Sigmoid colon (tissue), 7 donors: ENCODE data around the gene EMP1. TPM values are rescaled to one million over a fixed set of nuclear protein-coding genes. Genes with fewer than 3 reads are reported as not detected.

ENCODE experiments used
- DNase-seq: peaks from one replicate; pipeline ENCODE4 v3.0.0-alpha.2; 2019
- H3K27ac ChIP-seq, 4 donors: fragments of 200-600 bp; sonication (generic); one replicate each; pipeline ENCODE4 v1.5.1; 2016 to 2019; ENCODE audit warnings: mild to moderate bottlenecking in 1 of 4
- H3K27me3 ChIP-seq, 3 donors: fragments of 200-600 bp; sonication (generic); one replicate each; pipeline ENCODE4 v1.5.1; 2019; ENCODE audit warnings: mild to moderate bottlenecking in 1 of 3
- H3K36me3 ChIP-seq, 4 donors: fragments of 200-600 bp; sonication (generic); one replicate each; pipeline ENCODE4 v1.5.1; 2016 to 2019
- H3K4me1 ChIP-seq, 4 donors: fragments of 200-600 bp; sonication (generic); one replicate each; pipeline ENCODE4 v1.5.1; 2017 to 2019
- H3K4me3 ChIP-seq, 4 donors: fragments of 200-600 bp; sonication (generic); one replicate each; pipeline ENCODE4 v1.5.1; 2017 to 2019; ENCODE audit warnings: mild to moderate bottlenecking in 2 of 4, moderate library complexity in 1 of 4
- H3K9me3 ChIP-seq, 4 donors: fragments of 200-600 bp in 3 of 4; sonication (generic) in 3 of 4; one replicate each; pipeline versions ENCODE4 v1.5.1 to v1.6.1; 2013 to 2019
- EP300 ChIP-seq, 4 donors: sonication (generic); formaldehyde crosslinking; IDR thresholded peaks; one replicate each; pipeline ENCODE4 v1.6.1; 2017; ENCODE audit warnings: antibody characterized with exemption in 4 of 4
- POLR2A ChIP-seq, 2 donors: fragments of 450-650 bp; IDR thresholded peaks; one replicate each; pipeline ENCODE4 v1.6.1; 2016; ENCODE audit warnings: antibody characterized with exemption in 2 of 2, mild to moderate bottlenecking in 2 of 2, moderate library complexity in 2 of 2
- POLR2AphosphoS5 ChIP-seq, 4 donors: sonication (generic); formaldehyde crosslinking; IDR thresholded peaks; one replicate each; pipeline ENCODE4 v1.6.1; 2017; ENCODE audit warnings: antibody characterized with exemption in 4 of 4
- WGBS, 2 donors: extraction: QIAGEN DNeasy Blood & Tissue Kit; methylation state at CpG; one replicate each; pipeline ENCODE4 v1.1.7; 2013; 5-methylcytosine and 5-hydroxymethylcytosine counted together
- intact Hi-C: fragments of 100-400 bp; cut with DNase I; formaldehyde crosslinking; loops from one replicate; pipeline ENCODE4 v1.15.1; 2023
- polyA plus RNA-seq, 3 donors: library from polyadenylated mRNA; stranded (reverse); fragments of 200-250 nt; gene quantifications; one replicate each; pipeline ENCODE4 v1.2.3, GENCODE V29; 2013
- total RNA-seq, 4 donors: library from RNA; depleted of rRNA; stranded (reverse); fragments of >200 nt; gene quantifications; one replicate each; pipeline ENCODE4 v1.1.0, GENCODE V29; 2016
- TF ChIP-seq, protein P1 (sequence below), 4 experiments: fragments of 450-650 bp in 3 of 4; fragments of 200-600 bp in 1 of 4; IDR thresholded peaks; one replicate each; pipeline ENCODE4 v1.5.1; 2016 to 2019; ENCODE audit warnings: antibody characterized with exemption in 4 of 4, mild to moderate bottlenecking in 3 of 4, moderate library complexity in 2 of 4
- donor health status: healthy with polysubstance abuse.
- donor health status: Bipolar disorder and iron deficiency.
- donor health status: healthy.

Gene EMP1
- total and polyA plus RNA-seq, 7 donors, result 25.8 to 172 (median 85.5) TPM

DNA sequence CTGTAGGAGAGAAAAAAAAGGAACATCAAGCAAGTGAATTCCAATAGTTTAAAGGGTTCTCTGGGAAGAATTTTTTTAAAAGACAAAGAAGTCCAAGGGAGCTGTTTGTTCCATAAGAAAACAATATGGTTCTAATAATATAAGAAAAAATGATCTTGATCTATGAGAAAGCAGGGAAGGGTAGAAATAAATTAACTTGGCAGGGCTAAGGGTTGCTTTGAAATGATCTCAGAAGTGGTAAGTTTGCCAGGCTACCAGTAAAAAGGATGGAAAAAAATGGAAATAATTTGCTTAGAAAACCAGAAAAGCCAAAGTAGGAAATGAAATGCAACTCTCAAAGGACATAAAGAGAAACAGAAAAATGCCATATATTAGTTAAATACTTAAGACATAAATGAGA lies 41.7 kb upstream of the EMP1 start:
- no peak overlapping the region for H3K27ac ChIP-seq
- no peak overlapping the region for H3K4me3 ChIP-seq
- H3K4me1 ChIP-seq, result no peaks in the 10 kb centered on the region
- TF ChIP-seq, protein P1, sequence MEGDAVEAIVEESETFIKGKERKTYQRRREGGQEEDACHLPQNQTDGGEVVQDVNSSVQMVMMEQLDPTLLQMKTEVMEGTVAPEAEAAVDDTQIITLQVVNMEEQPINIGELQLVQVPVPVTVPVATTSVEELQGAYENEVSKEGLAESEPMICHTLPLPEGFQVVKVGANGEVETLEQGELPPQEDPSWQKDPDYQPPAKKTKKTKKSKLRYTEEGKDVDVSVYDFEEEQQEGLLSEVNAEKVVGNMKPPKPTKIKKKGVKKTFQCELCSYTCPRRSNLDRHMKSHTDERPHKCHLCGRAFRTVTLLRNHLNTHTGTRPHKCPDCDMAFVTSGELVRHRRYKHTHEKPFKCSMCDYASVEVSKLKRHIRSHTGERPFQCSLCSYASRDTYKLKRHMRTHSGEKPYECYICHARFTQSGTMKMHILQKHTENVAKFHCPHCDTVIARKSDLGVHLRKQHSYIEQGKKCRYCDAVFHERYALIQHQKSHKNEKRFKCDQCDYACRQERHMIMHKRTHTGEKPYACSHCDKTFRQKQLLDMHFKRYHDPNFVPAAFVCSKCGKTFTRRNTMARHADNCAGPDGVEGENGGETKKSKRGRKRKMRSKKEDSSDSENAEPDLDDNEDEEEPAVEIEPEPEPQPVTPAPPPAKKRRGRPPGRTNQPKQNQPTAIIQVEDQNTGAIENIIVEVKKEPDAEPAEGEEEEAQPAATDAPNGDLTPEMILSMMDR (IDR thresholded peaks at IDR 0.05), result no peak
- TF ChIP-seq POLR2AphosphoS5 (IDR thresholded peaks at IDR 0.05), result no peak
- no peak for TF ChIP-seq EP300 (IDR thresholded peaks at IDR 0.05)
- no peak for TF ChIP-seq POLR2A (IDR thresholded peaks at IDR 0.05)
- peaks cover 0 to 3% (median 1%) of the 10 kb centered on the region in 4 donors for H3K9me3 ChIP-seq
- no peaks in the 10 kb centered on the region for H3K27me3 ChIP-seq
- intact Hi-C loops, result no loop called here
- H3K36me3 ChIP-seq, result no peaks in the 10 kb centered on the region
- no peak for DNase-seq

DNA sequence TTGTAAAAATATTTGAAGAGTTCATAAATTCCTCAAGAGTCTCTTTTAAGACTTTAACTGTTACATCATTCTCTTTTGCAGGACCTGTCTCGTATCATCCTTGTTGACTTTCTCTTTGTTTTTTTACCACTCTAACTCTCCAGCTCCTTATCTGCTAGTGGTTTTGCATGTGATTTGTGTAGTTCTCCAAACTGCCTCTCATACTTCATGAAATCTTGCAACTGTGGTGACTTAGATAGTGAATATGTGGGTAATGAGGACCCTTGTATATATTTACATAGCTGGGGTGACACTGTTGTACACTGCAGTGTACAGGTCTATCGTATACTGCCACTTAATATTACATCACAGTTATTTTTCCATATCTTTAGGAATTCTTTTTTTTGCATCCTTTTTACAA lies 40.2 kb upstream of the EMP1 start:
- no peaks in the 10 kb centered on the region for H3K36me3 ChIP-seq
- H3K9me3 ChIP-seq, result peaks cover 0 to 3% (median 1%) of the 10 kb centered on the region in 4 donors
- H3K4me1 ChIP-seq, result no peaks in the 10 kb centered on the region
- DNase-seq, result no peak
- TF ChIP-seq, protein P1 (IDR thresholded peaks at IDR 0.05), result no peak
- TF ChIP-seq EP300 (IDR thresholded peaks at IDR 0.05) (no peak), POLR2A (IDR thresholded peaks at IDR 0.05) (no peak), POLR2AphosphoS5 (IDR thresholded peaks at IDR 0.05) (no peak)
- intact Hi-C loops, result no loop called here
- 52 to 56% methylated on average over 2 of the region's 2 CpGs for WGBS, 2 donors
- H3K27me3 ChIP-seq, result no peaks in the 10 kb centered on the region
- no peak overlapping the region for H3K27ac ChIP-seq
- H3K4me3 ChIP-seq, result no peak overlapping the region

DNA sequence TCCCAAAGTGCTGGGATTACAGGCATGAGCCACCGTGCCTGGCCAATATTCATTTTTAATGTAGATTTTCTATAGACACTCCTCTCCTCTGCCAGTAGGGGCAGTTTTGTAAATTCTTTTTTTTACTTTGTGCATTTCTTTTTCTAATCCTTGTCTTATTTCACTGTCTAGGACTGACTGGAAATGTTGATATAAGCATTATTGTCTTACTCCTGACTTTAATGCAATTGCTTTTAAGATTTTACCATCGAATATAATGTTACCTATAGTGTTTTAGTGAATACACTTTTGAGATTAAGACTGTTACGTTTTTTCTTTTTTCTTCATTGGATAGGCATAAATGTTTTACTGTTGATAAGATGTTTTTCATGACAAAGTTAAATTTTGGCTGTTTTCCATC lies 35.4 kb upstream of the EMP1 start:
- WGBS, 2 donors, result 69 to 85% methylated on average over 3 of the region's 3 CpGs
- Histone ChIP-seq H3K27ac (no peak overlapping the region), H3K27me3 (no peaks in the 10 kb centered on the region), H3K4me1 (no peaks in the 10 kb centered on the region), H3K9me3 (no peaks in the 10 kb centered on the region), H3K4me3 (no peak overlapping the region), H3K36me3 (no peaks in the 10 kb centered on the region)
- TF ChIP-seq EP300 (IDR thresholded peaks at IDR 0.05) (no peak), POLR2AphosphoS5 (IDR thresholded peaks at IDR 0.05) (no peak), POLR2A (IDR thresholded peaks at IDR 0.05) (no peak)
- TF ChIP-seq, protein P1 (IDR thresholded peaks at IDR 0.05), result no peak
- no peak for DNase-seq
- intact Hi-C loops, result no loop called here

DNA sequence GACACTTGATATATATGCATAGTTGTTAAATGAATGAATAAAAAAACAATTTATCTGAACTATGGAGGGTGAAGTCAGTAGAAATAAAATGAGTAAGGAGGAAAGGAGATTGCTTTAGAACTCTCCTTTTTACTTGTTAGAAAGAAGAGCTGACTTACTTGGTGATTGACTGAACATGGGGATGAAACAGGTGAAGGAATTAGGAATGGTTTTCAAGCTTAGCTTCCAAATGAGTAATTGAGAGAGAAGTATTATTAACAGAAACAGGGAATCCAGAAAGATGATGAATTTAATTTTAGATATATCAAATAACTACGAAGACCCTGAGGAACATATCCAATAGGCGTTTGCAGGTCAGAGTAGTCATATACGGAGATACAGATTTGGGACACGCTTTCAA lies 33.6 kb upstream of the EMP1 start:
- no peaks in the 10 kb centered on the region for H3K36me3 ChIP-seq
- WGBS, 2 donors, result 96% methylated on average over 4 of the region's 4 CpGs
- intact Hi-C loops, result no loop called here
- no peak for DNase-seq
- H3K27me3 ChIP-seq, result no peaks in the 10 kb centered on the region
- TF ChIP-seq POLR2AphosphoS5 (IDR thresholded peaks at IDR 0.05), result no peak
- TF ChIP-seq EP300 (IDR thresholded peaks at IDR 0.05), result no peak
- no peak for TF ChIP-seq POLR2A (IDR thresholded peaks at IDR 0.05)
- TF ChIP-seq, protein P1 (IDR thresholded peaks at IDR 0.05), result no peak
- H3K4me3 ChIP-seq, result no peak overlapping the region
- H3K27ac ChIP-seq, result no peak overlapping the region
- no peaks in the 10 kb centered on the region for H3K4me1 ChIP-seq
- no peaks in the 10 kb centered on the region for H3K9me3 ChIP-seq

DNA sequence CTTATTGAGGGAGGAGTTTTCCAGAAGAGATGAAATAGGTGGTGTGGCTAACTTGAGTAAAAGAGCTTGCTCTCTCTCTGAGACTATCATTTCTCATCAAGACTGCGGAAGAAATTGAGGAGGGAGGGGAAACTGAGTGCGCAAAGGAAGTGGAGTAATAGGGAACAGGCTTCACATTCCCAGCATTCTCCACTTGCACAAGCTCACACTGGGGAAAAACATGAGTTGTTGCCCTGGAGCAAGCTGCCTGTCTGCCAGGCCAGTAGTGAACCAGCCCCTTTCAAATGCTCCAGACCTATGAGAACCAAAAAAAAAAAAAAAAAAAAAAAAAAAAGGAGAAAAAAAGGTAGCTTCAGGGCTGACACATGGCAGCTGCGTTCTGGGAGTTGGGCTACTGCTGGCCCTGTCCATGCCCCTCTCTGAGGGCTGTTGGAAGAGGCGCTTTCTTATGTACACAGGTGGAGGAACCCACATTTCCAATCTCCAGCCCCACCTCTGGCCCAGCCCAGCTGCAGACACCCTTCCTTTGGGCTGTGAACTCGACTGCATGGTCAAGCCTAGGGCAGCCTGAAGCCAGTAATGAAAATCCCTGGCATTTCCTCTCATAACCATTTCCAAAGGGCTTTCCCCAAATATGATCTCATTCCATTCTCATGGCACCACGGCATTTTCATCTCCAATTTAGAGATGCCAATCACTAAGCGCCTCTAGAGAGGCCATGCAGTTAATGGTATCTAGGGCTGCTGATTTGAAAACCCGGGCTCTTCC lies 32.5 kb upstream of the EMP1 start:
- Histone ChIP-seq H3K9me3 (no peaks in the 10 kb centered on the region), H3K27ac (no peak overlapping the region), H3K4me3 (no peak overlapping the region), H3K4me1 (no peaks in the 10 kb centered on the region), H3K36me3 (no peaks in the 10 kb centered on the region), H3K27me3 (no peaks in the 10 kb centered on the region)
- intact Hi-C loops, result no loop called here
- TF ChIP-seq, protein P1 (IDR thresholded peaks at IDR 0.05), result no peak
- TF ChIP-seq EP300 (IDR thresholded peaks at IDR 0.05) (no peak), POLR2A (IDR thresholded peaks at IDR 0.05) (no peak), POLR2AphosphoS5 (IDR thresholded peaks at IDR 0.05) (no peak)
- DNase-seq, result no peak
- 94 to 95% methylated on average over 8 of the region's 8 CpGs for WGBS, 2 donors
